Dermis blood vessel endothelial cell (primary cell): Measurements from ENCODE around the gene CCNY. TPM values are rescaled to one million over a fixed set of nuclear protein-coding genes. Genes with fewer than 3 reads are reported as not detected.
"Not testable (repeated sequence)": the region's sequence is repeated elsewhere in the genome, so short reads cannot be mapped to it uniquely, and the experiment has no call there.

Experiments
- DNase-seq: peaks from one replicate; pipeline ENCODE4 v3.0.0; 2010
- total RNA-seq: library from RNA; depleted of rRNA; stranded (reverse); fragments of >200 nt; gene quantifications from 2 replicates; pipeline ENCODE4 v1.2.3, GENCODE V29; 2014

CCNY gene
- total RNA-seq, 1 donor from 2014 or later = 99.4 TPM

GRCh38 chr10:35334297-35334696 is 2.0 kb upstream of the CCNY start:
- DNase-seq = no peak

- DNase-seq = peak; percentile 37
Observed at GRCh38 chr10:35335133-35336083, 901 bp upstream of the CCNY start.

- DNase-seq = peak; percentile 55
Observed at GRCh38 chr10:35336921-35337823, 863 bp downstream of the CCNY start.

GRCh38 chr10:35339942-35340341 is 3.6 kb downstream of the CCNY start:
- peak; percentile 35 for DNase-seq

DNA sequence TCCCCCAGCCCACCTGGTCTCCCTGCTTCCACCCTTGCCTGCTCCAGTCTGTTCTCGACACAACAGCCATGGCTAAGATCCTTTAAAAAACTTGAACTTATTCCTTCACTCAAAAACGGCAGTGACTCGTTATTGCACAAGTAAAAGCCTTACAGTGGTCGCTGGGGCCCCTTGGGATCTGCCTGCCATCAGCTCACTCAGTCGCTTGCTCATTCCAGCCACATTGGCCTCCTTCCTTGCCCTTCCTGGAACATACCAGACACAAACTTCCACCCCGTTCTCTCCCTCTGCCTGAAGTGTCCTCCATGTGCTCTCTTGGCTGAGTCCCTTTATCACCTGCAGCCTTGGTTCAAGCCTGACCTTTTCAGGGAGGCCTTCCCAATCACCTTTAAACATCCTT is 4.7 kb downstream of the CCNY start:
- DNase-seq = no peak

- DNase-seq = no peak
Observed at GRCh38 chr10:35341521-35341920, 5.2 kb downstream of the CCNY start.

DNA sequence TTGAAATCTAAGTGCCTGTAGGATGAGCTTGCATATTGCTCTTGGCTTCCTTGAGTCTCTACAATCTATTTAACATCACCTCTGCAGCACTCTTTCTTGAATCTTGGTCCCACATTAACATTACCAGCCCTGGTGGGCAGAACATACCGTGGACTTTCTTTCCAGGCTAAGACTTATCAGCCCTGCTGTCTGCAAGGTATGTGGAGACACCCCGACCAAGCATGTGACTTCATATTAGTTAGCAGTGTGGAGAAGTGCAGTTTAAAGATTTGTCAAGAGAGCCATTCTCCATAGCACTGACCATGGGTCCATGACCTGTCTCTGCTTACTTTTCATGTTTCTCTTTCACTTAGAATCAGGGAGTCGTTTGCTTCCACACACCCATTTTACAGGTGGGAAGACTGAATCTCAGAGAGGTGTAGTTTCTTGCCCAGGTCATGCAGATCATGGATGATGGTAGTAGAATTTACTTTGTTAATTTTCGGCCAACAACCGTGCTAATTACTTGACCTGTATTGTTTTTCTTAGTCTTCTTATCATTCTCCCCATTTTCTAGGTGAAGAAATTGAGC is 6.0 kb downstream of the CCNY start:
- no peak for DNase-seq

- DNase-seq = no peak
Observed at GRCh38 chr10:35343739-35344138, 7.4 kb downstream of the CCNY start.

DNA sequence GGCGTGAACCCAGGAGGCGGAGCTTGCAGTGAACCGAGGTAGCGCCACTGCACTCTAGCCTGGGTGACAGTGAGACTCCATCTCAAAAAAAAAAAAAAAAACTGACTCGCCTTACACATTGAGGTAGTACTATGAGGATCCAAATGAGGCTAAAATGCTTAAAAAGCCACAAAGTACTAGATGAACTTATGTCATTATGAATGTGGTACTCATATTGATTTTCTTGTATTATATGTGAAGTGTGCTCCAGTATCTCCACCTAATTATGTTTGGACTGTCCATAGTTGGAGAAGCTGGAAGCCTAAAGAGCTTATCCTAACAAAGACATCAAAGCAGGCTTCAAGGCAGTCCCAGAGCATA is 9.1 kb downstream of the CCNY start:
- DNase-seq = no peak

DNA sequence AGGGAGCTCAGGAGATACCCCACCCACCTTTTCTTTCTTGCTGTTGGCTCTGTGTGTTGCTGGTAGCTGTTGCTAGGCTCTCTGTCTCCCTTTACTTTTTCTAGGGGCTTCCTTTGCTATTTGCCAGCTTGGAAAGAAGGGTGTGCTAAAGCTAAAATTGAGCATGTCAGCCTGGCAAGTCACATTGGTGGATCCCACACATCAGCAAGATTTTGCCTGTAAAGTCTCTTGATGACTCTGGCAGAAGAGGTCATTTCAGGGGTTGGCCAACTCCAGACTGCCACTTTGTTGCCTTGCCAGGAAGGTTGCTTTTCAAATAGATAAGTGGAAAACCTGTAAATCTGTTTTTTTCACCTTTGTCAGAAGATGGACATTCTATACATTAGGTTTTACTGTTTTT is 9.9 kb downstream of the CCNY start:
- DNase-seq = no peak

- DNase-seq = no peak
Observed at GRCh38 chr10:35347121-35347562, 10.8 kb downstream of the CCNY start.

- DNase-seq = no peak
Observed at GRCh38 chr10:35347899-35348608, 11.7 kb downstream of the CCNY start.

DNA sequence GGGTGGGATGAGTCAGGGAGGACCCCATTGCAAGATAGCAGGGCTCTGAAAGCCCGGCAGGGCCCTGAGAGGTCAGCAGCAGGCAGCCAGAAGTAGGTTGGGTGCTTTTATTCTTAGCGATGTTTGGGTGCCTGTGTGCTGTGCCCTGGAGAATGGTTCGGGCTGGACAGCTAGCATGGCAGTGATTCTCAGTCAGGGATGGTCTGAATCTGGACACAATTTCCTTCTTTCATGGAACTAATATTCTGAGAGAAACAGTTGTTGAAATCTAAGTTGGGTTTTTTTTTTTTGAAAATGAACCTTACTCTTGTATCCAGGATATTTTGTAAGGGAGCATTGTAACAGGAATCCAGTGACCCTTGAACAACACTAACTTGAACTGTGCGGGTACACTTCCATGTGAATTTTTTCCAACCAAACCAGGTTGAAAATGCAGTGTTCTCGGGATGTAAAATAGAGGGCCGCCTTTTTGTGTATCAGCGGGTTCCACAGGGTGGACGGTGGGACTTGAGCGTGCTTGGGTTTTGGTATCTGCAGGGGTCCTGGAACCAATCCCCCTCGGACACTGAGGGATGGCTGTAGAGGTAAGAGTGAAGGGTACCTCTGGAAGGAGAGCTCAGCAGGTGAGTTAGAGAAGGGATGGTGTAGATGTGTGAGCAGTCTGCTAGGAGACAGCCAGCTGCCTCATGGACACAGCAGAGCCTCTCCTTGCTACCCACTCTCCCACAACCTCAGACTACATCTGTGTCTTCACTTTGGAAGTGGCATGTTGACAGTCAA is 12.5 kb downstream of the CCNY start:
- DNase-seq = no peak

- DNase-seq = no peak
Observed at GRCh38 chr10:35349389-35349915, 13.1 kb downstream of the CCNY start.

DNA sequence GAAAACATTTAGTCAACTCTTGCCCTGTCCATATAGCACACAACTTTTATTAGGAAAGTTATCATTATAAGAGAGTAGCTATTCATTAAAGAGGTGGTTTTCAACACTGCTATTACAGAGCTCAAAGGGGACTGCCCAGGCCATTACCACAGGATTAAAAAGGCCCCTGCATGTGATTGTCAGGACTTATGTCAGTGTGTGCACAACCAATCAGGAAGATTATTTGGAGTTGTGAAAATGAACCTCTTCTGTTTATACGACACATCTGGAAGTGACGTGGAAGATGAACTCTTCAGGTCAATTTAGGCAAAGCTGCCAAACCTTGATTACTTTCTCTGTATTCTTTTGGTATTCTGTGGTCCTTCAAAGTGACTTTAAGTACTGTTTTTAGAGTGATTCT is 14.7 kb downstream of the CCNY start:
- no peak for DNase-seq

GRCh38 chr10:35352097-35352496 is 15.8 kb downstream of the CCNY start:
- DNase-seq = no peak

GRCh38 chr10:35352512-35352911 is 16.2 kb downstream of the CCNY start:
- no peak for DNase-seq

GRCh38 chr10:35353395-35353794 is 17.1 kb downstream of the CCNY start:
- DNase-seq = no peak

GRCh38 chr10:35353805-35354204 is 17.5 kb downstream of the CCNY start:
- no peak for DNase-seq

DNA sequence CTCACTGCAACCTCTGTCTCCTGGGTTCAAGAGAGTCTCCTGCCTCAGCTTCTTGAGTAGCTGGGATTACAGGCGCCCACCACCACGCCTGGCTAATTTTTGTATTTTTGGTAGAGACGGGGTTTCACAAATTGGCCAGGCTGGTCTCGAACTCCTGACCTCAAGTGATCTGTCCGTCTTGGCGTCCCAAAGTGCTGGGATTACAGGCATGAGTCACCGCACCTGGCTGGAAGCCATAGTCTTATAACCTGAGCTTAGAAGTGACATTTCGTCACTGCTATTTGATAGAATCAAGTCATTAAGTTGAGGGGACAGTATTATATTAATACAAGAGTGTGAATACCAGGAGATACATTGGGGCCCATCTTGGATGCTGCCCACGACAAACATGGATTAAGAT is 17.9 kb downstream of the CCNY start:
- not testable (repeated sequence) for DNase-seq

- no peak for DNase-seq
Observed at GRCh38 chr10:35355971-35356724, 19.8 kb downstream of the CCNY start.
